A673 (cell line): ENCODE data around the gene CELSR1. TPM values are rescaled to one million over a fixed set of nuclear protein-coding genes. Genes with fewer than 3 reads are reported as not detected.

Experiments
- BruUV-seq: library from RNA; stranded (reverse); fragments of 400-500 nt; replicated peaks from 2 replicates; lab custom pipeline; 2021; lab: Mats Ljungman, UMichigan
- CTCF ChIA-PET: fragments of 300-600 bp; sonication (Branson Sonifier 250); formaldehyde crosslinking; loops from one replicate; lab custom pipeline; 2022; ENCODE audit warnings: antibody characterized with exemption; lab: Charles Lee
- POLR2A ChIA-PET: fragments of 300-600 bp; sonication (Branson Sonifier 250); formaldehyde crosslinking; loops from one replicate; lab custom pipeline; 2022; ENCODE audit warnings: antibody characterized with exemption; ENCODE audit not compliant: low non-redundant PET; lab: Charles Lee
- DNase-seq: peaks from one replicate; pipeline ENCODE4 v3.0.0-alpha.2; 2015; ENCODE audit warnings: low spot score
- H3K27ac ChIP-seq: fragments of 200-600 bp; sonication (generic); 2 replicates; pipeline ENCODE4 v1.5.1; 2016; ENCODE audit warnings: mixed run types, low read depth, mild to moderate bottlenecking, mixed read lengths, antibody characterized with exemption, low read length; ENCODE audit not compliant: poor library complexity, severe bottlenecking
- H3K27me3 ChIP-seq: fragments of 200-600 bp; sonication (generic); replicated peaks from 2 replicates; pipeline ENCODE4 v1.6.1; 2017; ENCODE audit warnings: mixed run types, low read depth, mild to moderate bottlenecking, mixed read lengths, antibody characterized with exemption, low read length; ENCODE audit not compliant: insufficient read depth, poor library complexity
- H3K36me3 ChIP-seq: fragments of 200-600 bp; sonication (generic); 2 replicates; pipeline ENCODE4 v1.6.1; 2016; ENCODE audit warnings: mixed run types, mild to moderate bottlenecking, mixed read lengths, antibody characterized with exemption, low read length; ENCODE audit not compliant: insufficient read depth, poor library complexity, severe bottlenecking
- H3K4me1 ChIP-seq: fragments of 200-600 bp; sonication (generic); 2 replicates; pipeline ENCODE4 v1.6.1; 2017; ENCODE audit warnings: mixed run types, mild to moderate bottlenecking, mixed read lengths, antibody characterized with exemption, low read length; ENCODE audit not compliant: insufficient read depth, poor library complexity, severe bottlenecking
- H3K4me3 ChIP-seq: fragments of 200-600 bp; sonication (generic); 2 replicates; pipeline ENCODE4 v1.5.1; 2016; ENCODE audit warnings: low read depth, mixed run types, mild to moderate bottlenecking, mixed read lengths, low read length; ENCODE audit not compliant: poor library complexity, severe bottlenecking
- H3K9me3 ChIP-seq: fragments of 200-600 bp; sonication (generic); 2 replicates; pipeline ENCODE4 v1.6.1; 2016; ENCODE audit warnings: mixed run types, low read depth, mild to moderate bottlenecking, mixed read lengths, antibody characterized with exemption, low read length; ENCODE audit not compliant: poor library complexity, severe bottlenecking
- EZH2 ChIP-seq: fragments of 200-600 bp; sonication (generic); IDR thresholded peaks from 2 replicates; pipeline ENCODE4 v1.6.1; 2017; ENCODE audit warnings: borderline replicate concordance, low read depth, mild to moderate bottlenecking, mixed read lengths, antibody characterized with exemption, low read length; ENCODE audit not compliant: poor library complexity, severe bottlenecking
- intact Hi-C: fragments of 100-400 bp; cut with micrococcal nuclease; formaldehyde crosslinking; loops from one replicate; pipeline ENCODE4 v1.10.0; 2022; ENCODE audit not compliant: unreplicated experiment
- total RNA-seq: library from RNA; stranded (reverse); gene quantifications from 2 replicates; pipeline ENCODE4 v1.2.3, GENCODE V29; 2021
- TF ChIP-seq, protein P1 (sequence below): fragments of 300-800, 200-600 bp; sonication (generic); conservative IDR thresholded peaks from 2 replicates; pipeline ENCODE4 v1.5.1; 2017; ENCODE audit warnings: low read depth, mild to moderate bottlenecking, antibody characterized with exemption, low read length, moderate library complexity, mixed read lengths

Gene CELSR1
- total RNA-seq, 1 experiment from 2014 or later: 2.3 TPM

DNA sequence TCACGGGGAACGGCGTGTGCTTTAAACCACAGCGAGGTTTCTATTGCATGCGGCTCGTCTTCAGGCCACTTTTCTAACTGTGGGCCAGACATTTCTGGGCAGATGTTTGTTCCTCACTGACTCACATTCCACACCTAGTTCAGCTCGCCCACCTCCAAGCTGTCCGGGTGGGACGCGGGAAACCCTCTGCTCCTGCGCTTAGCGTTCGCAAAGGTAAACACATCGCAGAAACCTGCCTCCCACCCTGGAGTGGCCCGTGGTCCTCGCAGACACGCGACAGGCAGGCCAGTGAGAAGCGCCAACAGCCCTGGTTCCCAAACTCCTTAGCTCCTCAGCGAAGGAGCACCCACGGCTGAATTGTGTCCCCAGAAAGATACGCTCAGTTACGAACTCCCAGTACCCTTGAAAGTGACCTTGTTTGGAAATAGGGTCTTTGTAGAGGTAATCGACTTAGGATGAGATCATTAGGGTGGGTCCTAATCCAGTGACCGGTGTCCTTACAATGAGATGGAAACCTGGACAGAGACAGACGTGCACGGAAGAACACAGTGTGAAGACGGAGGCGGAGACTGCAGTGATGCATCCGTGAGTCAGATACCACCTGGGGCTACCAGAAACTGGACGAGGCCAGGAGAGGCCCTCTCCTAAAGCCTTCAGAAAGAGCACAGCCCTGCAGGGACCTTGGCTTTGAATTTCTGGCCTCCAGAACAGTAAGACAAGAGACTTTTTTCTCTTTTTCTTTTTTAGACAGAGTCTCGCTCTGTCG is 82.7 kb downstream of the CELSR1 start:
- POLR2A ChIA-PET: no interaction called here
- CTCF ChIA-PET: no interaction called here
- Histone ChIP-seq H3K27me3 (no peaks in the 10 kb centered on the region), H3K4me3 (no peak overlapping the region), H3K36me3 (no peaks in the 10 kb centered on the region), H3K4me1 (no peaks in the 10 kb centered on the region), H3K27ac (no peak overlapping the region), H3K9me3 (no peaks in the 10 kb centered on the region)
- no TSS peak for BruUV-seq
- TF ChIP-seq, protein P1, sequence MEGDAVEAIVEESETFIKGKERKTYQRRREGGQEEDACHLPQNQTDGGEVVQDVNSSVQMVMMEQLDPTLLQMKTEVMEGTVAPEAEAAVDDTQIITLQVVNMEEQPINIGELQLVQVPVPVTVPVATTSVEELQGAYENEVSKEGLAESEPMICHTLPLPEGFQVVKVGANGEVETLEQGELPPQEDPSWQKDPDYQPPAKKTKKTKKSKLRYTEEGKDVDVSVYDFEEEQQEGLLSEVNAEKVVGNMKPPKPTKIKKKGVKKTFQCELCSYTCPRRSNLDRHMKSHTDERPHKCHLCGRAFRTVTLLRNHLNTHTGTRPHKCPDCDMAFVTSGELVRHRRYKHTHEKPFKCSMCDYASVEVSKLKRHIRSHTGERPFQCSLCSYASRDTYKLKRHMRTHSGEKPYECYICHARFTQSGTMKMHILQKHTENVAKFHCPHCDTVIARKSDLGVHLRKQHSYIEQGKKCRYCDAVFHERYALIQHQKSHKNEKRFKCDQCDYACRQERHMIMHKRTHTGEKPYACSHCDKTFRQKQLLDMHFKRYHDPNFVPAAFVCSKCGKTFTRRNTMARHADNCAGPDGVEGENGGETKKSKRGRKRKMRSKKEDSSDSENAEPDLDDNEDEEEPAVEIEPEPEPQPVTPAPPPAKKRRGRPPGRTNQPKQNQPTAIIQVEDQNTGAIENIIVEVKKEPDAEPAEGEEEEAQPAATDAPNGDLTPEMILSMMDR: no peak
- TF ChIP-seq EZH2: no peak
- intact Hi-C loops: no loop called here
- no peak for DNase-seq

DNA sequence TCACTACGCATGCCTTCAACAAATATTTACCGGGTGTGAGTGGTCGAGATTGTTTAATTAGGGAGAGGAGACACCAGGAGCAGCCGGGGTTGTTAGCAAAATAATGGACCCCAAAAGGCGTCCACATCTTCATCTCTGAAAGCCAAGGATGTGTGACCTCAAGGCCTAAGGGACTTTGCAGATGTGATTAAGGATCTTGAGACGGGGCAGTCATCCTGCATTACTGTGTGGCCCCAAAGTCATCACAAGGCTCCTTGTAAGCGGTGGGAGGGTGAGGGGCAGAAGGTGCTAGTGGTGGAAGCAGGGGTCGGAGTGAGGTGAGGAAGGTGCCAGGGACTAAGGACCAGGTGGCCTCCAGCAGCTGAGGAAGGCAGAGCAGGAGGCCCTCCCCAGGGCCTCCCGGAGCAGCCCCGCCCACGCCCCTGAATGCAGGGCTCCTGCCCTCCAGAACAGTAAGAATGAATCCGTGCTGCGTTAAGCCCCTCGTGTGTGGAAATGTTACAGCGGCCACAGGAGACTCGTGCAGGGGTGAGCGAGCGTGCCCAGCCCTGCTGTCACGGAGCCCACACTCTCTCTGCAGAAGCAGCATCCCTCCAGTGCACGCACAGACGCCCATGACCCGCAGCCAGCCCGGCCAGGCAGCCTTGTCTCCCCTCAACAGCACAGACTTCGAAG is 83.5 kb downstream of the CELSR1 start:
- TF ChIP-seq, protein P1: no peak
- no peak for TF ChIP-seq EZH2
- Histone ChIP-seq H3K4me3 (no peak overlapping the region), H3K4me1 (no peaks in the 10 kb centered on the region), H3K9me3 (no peaks in the 10 kb centered on the region), H3K27me3 (no peaks in the 10 kb centered on the region), H3K27ac (no peak overlapping the region), H3K36me3 (no peaks in the 10 kb centered on the region)
- intact Hi-C loops: no loop called here
- ChIA-PET POLR2A (no interaction called here), CTCF (no interaction called here)
- BruUV-seq: no TSS peak
- DNase-seq: no peak

DNA sequence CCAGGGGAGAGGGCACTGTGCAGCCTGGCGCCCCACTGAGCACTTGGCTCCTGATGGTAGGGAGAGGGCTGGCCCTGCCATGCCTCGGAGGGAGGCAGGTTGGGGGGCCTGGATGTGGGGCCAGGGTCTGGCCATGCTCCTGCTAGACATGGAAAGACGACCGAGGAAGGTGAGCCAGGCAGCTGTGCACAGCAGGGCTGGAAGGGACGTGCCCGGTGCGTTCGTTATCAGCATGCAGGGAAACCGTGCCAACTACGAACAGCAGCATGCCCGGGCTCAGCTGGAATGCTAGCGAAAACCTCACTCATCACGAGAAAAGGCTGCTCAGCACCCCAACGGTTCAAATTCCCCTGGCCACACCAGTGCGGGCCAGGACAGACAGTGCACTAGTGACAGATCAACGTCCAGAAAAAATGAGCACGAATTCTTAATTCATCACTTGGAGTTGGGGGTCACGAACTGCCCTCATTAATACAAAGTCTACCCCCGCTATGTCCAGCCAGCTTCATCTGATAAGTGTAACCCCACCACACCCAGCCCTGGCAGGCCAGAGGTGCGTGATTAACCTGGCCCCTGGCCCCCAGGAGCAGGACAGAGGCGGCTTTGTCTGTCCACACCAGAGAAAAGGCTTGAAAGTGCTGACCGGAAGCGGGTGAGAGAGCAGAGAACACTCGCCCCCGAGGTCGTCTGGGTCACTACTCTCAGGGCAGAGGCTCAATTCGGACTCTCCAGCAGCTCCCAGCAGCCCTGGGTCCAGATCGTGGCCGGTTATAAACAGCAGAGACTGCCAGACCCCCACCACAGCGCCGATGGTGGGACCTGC is 84.2 kb downstream of the CELSR1 start:
- ChIA-PET CTCF (no interaction called here), POLR2A (no interaction called here)
- Histone ChIP-seq H3K4me3 (no peak overlapping the region), H3K4me1 (no peaks in the 10 kb centered on the region), H3K36me3 (no peaks in the 10 kb centered on the region), H3K9me3 (no peaks in the 10 kb centered on the region), H3K27me3 (no peaks in the 10 kb centered on the region), H3K27ac (no peak overlapping the region)
- intact Hi-C loops: no loop called here
- BruUV-seq: no TSS peak
- no peak for DNase-seq
- TF ChIP-seq, protein P1: no peak
- no peak for TF ChIP-seq EZH2
